ENCODE measurements around the gene NLGN3.

The NLGN3 gene

DNA sequence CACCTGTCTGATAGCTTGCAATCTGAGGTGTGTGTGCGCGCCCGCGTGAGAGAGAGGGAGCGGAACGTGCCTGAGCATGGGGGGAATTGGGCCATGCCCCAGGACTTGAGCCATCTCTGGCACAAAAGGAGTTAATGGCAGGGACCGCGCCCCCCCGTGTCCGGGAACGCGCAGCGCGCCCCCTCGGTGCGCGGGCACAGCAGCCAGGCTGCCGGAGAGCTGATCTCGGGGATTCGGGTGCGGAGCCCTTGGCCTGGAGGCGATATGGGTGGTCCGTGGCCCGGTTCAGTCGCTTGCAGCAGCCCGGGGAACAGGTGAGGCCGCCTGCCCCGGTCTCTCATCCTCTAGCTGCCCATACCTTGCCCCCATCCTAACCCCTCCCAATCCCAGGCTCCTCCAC, at the start of gene NLGN3:
NLGN3 (plus strand) TSS at position 191 of the 400 bp plus-strand sequence. CDS start 2,909 bp downstream, outside the sequence.
- no peak for DNase-seq (ENCODE audit: low spot score)

DNA sequence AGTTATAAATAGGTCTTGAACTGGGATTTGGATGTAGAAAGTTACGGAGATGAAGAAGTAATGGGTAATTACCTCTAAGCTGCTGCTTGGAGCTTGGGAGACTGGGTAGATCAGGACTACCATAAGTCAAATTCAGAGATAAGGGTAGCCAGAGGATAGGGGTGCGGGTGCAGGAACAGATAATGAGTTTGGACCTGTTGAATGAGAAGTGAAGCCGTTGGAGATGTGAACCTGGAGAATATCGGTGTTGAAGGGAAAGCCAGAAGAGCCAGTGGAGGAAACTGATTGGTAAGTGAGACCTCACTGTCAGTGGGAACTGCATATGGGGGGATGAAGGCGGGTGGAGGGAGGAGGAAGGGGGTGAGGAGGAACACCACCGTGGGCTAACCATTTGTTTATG, 49.6 kb upstream of the NLGN3 start:
- DNase-seq (ENCODE audit: low spot score), result no peak

DNA sequence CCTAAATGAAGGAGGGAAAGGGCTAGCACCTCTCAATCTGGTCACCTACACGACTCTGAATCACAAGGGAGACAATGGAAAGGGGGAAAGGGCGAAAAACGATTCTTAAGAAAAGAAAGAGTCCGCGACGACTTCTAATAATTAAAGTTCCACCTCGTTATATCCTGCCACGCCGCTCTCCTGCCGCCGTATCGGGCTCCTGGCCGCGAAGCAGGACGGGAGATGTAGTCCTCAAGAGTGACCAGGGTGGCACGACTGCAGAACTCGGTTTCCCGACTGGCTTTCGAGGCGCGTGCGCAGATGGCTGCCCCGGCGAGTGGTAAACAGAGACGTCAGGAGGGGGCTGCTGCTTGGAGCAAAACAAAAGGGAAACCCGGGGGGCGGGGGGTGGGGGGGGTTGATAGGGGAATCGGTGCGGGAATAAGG, 49.1 kb upstream of the NLGN3 start, which contains the start of gene FOXO4:
FOXO4 (plus strand) TSS at position 297 of the 426 bp plus-strand sequence. CDS start 678 bp downstream, outside the sequence.
- DNase-seq (ENCODE audit: low spot score), result peak; percentile 83

DNA sequence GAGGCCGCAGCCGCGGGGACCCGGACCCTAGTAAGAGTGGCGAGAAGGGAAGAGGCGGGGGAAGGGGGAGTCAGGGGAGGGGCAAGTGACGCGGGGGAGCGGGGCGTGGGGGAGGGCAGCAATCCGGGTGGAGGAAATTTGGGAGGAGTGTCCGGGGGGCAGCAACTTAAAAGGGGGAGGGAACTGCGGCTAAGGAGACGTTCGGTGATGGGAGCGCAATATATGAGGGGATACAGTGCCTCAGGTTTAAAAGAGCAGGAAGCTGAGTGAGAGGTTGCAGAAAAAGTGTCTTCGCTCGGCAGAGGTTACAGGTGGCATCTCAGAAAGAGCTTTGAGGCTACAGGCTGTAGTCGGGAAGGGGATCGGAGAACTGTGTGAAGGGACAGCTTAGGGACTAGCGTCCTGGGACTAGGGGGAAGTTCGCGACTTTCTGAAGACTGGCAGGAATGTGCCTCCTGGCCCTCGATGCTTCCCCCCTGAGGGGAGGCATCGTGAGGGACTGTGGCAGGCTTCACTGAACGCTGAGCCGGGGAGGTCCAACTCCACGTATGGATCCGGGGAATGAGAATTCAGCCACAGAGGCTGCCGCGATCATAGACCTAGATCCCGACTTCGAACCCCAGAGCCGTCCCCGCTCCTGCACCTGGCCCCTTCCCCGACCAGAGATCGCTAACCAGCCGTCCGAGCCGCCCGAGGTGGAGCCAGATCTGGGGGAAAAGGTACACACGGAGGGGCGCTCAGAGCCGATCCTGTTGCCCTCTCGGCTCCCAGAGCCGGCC, 48.5 kb upstream of the NLGN3 start:
- peak; percentile 34 for DNase-seq (ENCODE audit: low spot score)

DNA sequence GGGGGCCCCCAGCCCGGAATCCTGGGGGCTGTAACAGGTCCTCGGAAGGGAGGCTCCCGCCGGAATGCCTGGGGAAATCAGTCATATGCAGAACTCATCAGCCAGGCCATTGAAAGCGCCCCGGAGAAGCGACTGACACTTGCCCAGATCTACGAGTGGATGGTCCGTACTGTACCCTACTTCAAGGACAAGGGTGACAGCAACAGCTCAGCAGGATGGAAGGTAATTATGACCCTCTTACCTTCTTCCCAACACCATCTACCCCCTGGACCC, 47.9 kb upstream of the NLGN3 start:
- DNase-seq (ENCODE audit: low spot score), result no peak

DNA sequence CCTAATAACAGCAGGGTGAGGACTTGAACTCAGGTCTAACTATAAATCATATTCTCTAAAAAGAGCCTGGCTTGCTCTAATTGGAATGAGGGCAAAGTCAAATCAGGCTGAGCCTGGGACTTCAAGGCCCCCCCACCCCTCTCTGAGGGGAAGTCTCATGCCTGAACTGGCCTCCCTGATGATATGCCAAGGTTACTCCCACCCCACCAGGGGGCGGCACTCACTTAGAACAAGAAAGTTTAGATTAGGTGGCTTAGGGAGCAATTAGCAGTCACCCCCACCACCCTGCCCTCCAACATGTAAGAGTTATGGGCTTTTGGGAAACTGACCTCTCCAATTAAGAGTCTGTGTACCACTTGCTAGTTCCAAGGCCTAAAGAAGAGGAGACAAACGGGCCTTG, 46.3 kb upstream of the NLGN3 start:
- peak; percentile 31 for DNase-seq (ENCODE audit: low spot score)

DNA sequence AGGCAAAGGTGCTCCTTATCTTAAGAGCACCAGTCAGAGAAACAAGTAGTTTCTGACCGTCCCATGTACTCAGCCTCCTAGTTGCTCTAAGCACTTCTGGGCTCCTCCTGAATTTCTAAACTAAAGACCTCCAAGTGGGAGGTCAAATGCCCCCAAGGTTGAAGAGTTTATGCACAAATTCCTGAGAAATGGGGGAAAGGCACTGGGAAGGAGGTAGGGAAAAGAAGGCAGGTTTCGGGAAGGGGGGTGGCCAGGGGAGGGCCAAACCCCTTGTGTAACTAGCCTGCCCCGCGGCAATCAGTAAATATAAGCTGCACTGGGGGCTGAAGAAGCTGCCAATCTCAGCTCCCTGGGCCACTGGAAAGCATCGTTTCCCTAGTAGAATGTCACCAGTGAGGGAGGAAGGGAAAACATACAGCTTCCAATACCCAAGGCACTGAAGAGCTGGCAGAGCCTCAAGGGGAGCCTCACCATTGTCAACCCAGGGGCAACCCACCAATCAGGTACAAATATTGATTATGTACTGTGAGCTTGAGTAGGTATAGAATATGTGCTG, 45.6 kb upstream of the NLGN3 start:
- no peak for DNase-seq (ENCODE audit: low spot score)

DNA sequence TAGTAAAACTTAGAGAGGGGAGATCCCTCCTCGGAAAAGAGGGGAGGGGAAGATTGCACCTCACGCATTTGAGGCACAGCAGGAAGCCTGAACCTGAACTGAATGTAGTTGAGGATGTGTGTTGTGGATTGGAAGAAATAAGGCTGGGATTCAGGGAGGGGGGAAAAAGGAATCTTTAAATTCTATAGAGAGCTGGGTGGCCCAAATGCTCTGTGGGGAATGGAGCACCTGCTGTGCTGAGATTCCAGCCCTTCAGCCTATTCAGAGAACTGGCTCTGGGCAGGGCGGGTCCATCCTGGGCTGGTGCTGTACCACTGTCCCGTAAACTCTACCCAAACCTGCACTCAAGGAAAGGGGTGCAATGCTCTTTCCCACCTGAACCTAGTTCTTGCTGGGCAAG, 44.9 kb upstream of the NLGN3 start:
- DNase-seq (ENCODE audit: low spot score), result no peak

DNA sequence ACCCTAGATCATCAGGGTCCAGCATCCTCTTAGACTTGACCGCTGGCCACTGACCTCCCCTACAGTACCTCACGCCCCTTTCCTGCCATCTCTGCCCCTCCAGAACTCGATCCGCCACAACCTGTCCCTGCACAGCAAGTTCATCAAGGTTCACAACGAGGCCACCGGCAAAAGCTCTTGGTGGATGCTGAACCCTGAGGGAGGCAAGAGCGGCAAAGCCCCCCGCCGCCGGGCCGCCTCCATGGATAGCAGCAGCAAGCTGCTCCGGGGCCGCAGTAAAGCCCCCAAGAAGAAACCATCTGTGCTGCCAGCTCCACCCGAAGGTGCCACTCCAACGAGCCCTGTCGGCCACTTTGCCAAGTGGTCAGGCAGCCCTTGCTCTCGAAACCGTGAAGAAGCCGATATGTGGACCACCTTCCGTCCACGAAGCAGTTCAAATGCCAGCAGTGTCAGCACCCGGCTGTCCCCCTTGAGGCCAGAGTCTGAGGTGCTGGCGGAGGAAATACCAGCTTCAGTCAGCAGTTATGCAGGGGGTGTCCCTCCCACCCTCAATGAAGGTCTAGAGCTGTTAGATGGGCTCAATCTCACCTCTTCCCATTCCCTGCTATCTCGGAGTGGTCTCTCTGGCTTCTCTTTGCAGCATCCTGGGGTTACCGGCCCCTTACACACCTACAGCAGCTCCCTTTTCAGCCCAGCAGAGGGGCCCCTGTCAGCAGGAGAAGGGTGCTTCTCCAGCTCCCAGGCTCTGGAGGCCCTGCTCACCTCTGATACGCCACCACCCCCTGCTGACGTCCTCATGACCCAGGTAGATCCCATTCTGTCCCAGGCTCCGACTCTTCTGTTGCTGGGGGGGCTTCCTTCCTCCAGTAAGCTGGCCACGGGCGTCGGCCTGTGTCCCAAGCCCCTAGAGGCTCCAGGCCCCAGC, 43.8 kb upstream of the NLGN3 start:
- no peak for DNase-seq (ENCODE audit: low spot score)

DNA sequence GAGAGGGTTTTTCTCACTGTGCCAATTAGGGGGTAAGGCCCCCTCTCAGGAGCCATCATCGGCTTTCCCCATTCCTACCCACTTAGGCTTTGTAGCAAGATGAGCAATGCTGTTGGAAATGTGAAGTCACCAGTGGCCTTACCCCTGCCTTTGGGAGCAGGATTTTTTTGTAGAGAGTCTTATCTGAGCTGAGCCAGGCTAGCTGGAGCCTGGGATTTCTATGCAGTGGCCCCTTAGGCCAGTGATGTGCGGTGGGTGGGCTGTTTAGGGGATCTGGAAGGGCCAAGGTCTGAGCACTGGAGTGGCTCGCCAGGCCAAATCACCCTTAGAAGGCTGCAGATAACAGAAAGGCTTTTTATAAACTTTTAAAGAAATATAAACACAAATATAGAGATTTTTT, 42.3 kb upstream of the NLGN3 start:
- DNase-seq (ENCODE audit: low spot score), result no peak

DNA sequence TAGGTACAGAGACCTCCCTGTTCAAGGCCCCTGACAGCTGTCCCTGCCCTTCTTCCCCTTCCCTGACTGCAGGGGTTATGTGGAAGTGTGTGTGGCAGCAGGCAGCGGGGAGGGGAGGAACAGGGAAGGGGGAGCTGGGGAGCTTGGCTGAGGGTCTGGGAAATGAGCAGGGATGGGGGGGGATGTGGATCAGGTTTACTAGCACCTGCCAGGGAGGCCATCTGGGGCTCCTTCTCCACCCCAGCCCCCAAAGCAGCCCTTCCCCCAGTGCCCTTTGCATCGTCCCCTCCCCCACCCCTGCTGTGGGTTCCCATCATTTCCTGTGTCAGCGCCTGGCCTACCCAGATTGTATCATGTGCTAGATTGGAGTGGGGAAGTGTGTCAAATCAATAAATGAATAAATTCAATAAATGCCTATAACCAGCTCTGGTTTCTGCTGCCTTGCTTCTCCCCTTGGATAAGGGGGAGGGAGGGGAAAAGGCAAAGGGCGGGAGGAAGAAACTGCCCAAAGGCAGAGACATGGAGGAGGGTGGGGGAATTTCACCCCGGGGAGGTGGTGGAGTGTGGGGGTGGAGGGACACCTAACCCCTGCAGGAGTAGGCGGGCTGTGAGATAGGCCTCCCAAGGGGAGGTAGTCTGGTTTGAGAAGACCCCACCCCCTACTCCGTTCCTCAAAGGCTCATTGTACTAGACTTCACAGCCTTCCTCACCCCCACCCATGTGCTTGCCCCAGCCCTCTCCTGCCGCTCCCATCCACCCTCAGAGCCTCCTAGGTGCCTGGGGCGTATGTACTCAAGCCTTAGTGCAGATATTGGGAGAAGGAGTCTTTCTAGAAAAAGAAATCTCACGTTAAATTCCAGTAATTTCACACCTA, 41.3 kb upstream of the NLGN3 start:
- no peak for DNase-seq (ENCODE audit: low spot score)

DNA sequence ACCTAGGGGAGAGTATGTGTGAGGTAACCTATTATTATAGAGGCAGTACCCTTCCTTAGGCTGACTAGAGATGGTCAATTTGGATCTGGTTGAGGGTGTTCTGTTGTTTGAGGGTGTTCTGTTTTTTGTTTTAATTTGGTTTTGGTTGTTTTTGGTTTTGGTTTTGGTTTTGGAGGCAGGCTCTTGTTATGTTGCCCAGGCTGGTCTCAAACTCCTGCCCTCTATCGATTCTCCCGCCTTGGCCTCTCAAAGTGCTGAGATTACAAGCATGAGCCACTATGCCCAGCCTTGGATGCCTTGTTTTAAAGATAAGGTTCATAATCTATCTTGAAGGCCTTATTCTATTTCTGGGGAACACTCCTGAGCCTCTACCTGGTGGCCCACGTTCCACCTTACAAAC, 39.0 kb upstream of the NLGN3 start:
- DNase-seq (ENCODE audit: low spot score), result no peak

DNA sequence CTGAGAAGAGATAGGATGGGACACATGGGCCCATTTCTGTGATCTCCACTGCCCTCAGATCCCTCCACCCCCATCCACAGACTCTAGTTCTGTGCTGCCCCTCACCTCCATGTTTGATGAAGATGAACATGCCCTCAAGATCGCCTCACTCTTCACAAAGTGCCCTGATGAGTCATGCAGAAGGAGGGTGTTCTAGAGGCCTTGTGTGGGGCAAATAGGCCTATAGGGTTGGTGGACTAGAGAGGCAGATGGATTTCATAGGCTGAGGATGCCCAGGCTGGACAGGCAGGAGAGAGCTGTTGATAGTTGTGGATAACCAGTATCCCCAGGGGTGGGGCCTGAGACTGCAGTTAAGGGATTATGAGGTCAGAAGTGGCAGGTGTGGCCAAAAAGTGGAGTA, 38.2 kb upstream of the NLGN3 start, which contains the start of gene CXorf65:
CXorf65 (minus strand) TSS at position 314 of the 400 bp plus-strand sequence; CDS start at position 130, 184 bp downstream.
- no peak for DNase-seq (ENCODE audit: low spot score)

DNA sequence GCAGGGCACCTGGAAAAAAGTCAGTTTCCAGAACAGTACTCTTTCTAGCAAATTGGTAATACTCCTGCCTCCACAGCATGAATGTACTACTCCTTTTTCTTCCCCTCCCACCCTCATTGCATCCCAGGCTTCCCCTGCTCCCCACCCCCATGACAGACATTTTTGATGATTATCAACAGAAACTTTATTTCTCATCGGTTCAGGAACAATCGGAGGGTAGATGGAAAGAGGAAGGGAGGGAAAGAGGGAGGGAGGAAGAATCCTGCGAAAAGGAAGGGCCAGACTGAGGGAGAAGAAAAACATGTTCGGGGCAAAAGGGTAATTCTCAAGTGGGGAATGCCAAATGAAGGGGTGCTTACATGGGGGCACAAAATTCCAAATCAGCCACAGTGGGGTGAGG, 37.4 kb upstream of the NLGN3 start:
- no peak for DNase-seq (ENCODE audit: low spot score)

DNA sequence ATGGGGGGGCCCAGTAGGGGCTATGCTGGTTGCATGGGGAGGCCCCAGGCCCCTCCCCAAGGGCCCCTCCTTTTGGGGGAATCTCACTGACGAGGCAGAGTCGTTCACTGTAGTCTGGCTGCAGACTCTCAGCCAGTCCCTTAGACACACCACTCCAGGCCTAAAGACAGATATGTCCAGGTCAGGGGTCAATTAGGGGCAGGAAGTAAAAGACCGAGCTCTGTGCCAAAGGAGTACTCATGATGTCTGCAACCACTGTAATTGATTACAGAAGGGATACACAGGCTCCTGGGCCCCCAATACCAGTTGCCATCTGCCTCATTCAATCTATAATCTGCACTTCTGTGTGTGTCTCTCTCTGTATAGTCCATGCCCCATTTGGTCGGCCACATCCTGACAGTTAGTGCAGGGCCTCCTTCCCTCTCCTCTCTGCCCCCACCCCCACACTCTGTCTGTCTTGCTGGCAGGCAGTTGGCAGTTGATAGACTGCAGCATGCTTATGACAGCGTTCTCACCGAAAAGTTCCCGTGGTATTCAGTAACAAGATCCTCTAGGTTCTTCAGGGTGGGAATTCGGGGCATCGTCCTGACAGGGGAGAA, 36.8 kb upstream of the NLGN3 start:
- no peak for DNase-seq (ENCODE audit: low spot score)

DNA sequence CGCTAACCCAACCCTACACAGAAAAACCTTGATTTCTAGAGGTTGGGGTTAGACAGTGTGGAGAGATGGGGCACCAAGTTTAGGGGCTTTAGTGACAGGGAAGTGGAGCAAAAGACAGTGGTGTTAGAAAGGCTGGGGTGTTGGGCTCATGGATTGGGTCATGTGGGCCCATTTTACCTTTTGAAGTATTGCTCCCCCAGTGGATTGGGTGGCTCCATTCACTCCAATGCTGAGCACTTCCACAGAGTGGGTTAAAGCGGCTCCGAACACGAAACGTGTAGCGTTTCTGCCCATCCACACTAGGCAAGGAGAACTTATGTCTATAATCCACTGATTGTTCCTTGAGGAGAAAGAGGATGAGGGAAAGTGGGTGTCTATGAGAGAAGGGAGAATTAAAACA, 35.6 kb upstream of the NLGN3 start:
- DNase-seq (ENCODE audit: low spot score), result no peak

DNA sequence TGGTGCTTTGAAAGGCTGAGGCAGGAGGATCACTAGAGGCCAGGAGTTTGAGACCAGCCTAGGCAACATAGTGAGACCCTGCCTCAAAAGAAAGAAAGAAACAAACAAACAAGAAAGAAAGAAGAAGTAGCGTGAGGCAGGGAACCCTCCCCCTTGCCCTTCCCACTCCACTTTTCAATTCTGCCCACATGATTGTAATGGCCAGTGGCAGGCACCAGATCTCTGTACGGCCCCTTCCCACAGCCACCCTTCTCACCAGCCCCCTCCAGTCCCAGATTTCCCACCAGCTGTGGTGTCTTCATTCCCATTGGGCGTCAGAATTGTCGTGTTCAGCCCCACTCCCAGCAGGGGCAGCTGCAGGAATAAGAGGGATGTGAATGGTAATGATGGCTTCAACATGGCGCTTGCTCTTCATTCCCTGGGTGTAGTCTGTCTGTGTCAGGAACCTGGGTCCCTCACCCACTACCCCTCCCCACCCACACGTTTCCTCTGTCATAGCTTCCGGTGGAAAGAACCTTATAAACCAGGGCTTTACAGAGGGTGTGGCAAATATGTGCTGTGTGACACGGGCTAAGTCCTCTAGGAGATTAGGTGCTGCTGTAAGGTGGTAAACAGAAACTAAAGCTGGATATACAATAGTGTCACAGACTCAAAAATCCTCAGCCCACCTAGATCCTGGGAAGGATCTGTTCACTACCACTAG, 33.3 kb upstream of the NLGN3 start, which contains the start of gene IL2RG:
IL2RG (minus strand) TSS at position 437 of the 703 bp plus-strand sequence; CDS start at position 399, 38 bp downstream.
- DNase-seq (ENCODE audit: low spot score), result no peak

DNA sequence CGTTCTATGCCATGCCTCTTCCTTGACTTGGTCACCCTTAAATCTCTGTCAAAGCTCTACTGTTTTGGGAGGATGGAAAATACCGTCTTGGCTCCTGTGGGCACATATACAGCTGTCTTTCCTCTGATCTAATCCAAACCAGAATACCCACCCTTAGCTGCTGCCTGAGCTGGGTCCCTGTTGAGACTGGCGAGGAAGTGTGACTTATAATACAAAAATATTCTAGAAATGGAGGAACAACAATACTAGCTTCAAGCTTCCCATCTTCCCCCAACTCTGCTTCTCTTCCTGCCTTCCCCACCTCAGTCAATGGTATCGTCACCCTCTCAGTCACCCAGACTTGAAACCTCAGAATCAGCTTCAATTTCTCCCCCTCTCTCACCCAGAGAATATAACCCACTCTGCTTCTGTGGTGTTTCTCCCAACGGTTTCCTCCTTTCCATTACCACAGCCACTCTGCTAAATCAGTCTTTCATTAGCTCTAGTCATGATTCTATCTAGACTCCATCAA, 32.7 kb upstream of the NLGN3 start:
- no peak for DNase-seq (ENCODE audit: low spot score)

DNA sequence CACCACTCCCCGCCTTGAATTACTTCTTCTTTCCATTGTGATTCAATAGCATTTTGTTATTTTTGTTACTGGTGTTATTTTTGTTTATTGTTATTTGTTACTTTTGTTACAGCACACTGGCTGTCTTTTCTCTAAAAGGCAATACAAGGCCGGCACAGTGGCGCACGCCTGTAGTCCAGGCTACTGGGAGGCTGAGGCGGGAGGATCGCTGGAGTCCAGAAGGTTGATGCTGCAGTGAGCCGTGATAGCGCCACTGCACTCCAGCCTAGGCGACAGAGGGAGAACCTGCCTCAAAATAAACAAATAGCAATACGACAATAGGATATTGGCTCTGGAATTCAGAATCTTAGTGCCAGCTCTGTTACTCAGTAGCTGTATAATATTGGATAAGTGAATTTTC, 27.3 kb upstream of the NLGN3 start:
- no peak for DNase-seq (ENCODE audit: low spot score)

Data from kidney tubule cell (primary cell).